SH-SY5Y (cell line): ENCODE measurements around the gene CABP4.

ENCODE experiments used
- GATA2 ChIP-seq: IDR thresholded peaks from 2 replicates; pipeline ENCODE4 v1.6.1; 2011; ENCODE audit warnings: mild to moderate bottlenecking, low read depth, low read length
- GATA3 ChIP-seq: IDR thresholded peaks from 2 replicates; pipeline ENCODE4 v1.6.1; 2011; ENCODE audit warnings: low read depth, mild to moderate bottlenecking, low read length, moderate library complexity

DNA sequence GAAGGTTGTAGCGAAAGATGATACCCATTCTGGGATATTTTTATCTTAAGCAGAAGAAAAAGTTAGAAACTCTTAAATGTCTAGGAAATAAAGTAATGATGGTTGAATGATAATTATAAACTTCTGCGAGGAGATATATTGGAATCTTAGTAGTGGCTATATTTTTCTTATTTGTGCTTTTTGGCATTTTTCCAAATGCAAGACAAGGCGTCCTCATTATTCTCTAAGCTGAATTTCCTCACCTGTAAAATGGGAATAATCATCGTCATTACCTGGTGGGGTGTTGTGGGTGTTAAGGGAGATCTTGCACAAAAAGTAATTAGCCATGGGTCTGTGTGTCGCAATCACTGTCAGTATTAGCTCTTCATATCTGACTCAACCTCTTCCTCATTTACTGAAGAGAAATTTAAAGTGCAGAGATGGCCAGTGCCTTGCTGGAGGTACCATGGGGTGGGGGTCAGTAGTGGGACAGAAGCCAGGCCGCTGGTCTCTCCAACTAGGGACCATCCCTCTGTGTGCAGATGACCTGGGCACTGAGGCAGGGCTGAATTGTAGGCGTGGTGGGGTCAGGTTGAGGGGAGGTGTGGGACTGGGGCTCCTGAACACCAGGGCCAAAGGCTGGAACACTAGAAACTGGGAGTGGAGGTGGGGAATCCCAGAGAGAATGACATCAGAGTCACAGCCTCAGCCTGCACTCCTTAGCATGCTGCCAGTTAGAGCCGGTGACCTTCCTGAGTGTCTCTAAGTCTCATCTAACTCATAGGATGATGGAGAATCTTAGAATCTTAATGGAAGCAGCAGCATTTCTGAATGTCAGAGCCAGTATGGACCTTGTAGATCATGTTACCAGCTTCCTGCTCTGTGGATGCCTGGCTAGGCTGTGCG is 45.9 kb downstream of the CABP4 start:
- TF ChIP-seq GATA3: no peak
- no peak for TF ChIP-seq GATA2
